ENCODE data around the gene AHNAK. TPM values are rescaled to one million over a fixed set of nuclear protein-coding genes. Genes with fewer than 3 reads are reported as not detected.

The AHNAK gene, protein sequence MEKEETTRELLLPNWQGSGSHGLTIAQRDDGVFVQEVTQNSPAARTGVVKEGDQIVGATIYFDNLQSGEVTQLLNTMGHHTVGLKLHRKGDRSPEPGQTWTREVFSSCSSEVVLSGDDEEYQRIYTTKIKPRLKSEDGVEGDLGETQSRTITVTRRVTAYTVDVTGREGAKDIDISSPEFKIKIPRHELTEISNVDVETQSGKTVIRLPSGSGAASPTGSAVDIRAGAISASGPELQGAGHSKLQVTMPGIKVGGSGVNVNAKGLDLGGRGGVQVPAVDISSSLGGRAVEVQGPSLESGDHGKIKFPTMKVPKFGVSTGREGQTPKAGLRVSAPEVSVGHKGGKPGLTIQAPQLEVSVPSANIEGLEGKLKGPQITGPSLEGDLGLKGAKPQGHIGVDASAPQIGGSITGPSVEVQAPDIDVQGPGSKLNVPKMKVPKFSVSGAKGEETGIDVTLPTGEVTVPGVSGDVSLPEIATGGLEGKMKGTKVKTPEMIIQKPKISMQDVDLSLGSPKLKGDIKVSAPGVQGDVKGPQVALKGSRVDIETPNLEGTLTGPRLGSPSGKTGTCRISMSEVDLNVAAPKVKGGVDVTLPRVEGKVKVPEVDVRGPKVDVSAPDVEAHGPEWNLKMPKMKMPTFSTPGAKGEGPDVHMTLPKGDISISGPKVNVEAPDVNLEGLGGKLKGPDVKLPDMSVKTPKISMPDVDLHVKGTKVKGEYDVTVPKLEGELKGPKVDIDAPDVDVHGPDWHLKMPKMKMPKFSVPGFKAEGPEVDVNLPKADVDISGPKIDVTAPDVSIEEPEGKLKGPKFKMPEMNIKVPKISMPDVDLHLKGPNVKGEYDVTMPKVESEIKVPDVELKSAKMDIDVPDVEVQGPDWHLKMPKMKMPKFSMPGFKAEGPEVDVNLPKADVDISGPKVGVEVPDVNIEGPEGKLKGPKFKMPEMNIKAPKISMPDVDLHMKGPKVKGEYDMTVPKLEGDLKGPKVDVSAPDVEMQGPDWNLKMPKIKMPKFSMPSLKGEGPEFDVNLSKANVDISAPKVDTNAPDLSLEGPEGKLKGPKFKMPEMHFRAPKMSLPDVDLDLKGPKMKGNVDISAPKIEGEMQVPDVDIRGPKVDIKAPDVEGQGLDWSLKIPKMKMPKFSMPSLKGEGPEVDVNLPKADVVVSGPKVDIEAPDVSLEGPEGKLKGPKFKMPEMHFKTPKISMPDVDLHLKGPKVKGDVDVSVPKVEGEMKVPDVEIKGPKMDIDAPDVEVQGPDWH (N-terminal part only)
- total RNA-seq (ENCODE audit: low replicate concordance) = 14.9 and 15.0 TPM in 2 replicates

DNA sequence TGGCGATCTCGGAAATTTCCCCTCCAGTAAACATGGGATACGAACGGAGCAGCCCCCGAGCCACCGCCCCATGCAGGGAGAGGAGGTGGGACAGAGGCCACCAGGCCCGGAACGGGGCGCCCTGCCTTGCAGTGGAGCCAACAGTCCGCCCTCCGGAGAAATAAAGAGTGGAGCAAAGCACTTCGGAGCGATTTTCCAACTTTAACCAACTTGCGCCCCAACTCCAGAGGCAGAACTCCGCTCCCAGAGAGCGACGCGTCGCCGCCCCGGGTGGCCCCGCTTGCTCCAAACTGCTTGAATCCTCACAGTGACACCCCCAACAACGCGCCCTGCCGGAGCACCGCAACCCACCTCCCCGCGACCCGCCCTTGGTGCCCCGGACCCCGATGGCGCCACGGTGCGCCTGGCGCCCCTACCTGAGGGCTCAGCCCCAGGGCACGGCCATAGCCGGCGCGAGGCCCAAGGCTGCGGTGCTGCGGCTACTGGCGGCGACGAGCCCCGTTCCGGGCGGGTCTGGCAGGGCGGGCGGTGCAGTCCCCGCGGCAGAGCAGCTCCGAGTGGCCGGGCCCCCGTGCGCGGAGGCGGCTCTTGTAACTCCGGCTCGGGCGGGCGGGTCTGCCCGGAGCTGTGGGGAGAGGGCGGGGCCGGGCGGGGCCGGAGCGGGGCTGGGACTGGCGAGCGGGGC, at the start of gene AHNAK:
Gene AHNAK (minus strand): TSS at position 563 of the 685 bp plus-strand sequence. CDS start 10,708 bp downstream, outside the sequence.
- Histone ChIP-seq H3K36me3 (no peaks in the 10 kb centered on the region), H3K27ac (no peak within 1 kb of the TSS), H3K9me3 (ENCODE audit: low read depth) (no peaks in the 10 kb centered on the region), H3F3A (ENCODE audit: low read depth) (peaks cover 43% of the 10 kb centered on the region), H3K9ac (no peak within 1 kb of the TSS), H4K20me1 (ENCODE audit: low read depth) (peaks cover 25% of the 10 kb centered on the region), H3K4me1 (peaks cover 26% of the 10 kb centered on the region), H3K4me3 (peak within 1 kb of the TSS; percentile 72), H3K79me2 (ENCODE audit: low read depth) (no peaks in the 10 kb centered on the region), H3K4me2 (peak within 1 kb of the TSS; percentile 98), H2AFZ (replicated peaks) (peak within 1 kb of the TSS; percentile 68), H3K27me3 (peaks cover 64% of the 10 kb centered on the region)
- TF ChIP-seq EZH2phosphoT487 (IDR thresholded peaks at IDR 0.05) (no peak), EZH2 (IDR thresholded peaks at IDR 0.05) (no peak)
- TF ChIP-seq, protein P1, sequence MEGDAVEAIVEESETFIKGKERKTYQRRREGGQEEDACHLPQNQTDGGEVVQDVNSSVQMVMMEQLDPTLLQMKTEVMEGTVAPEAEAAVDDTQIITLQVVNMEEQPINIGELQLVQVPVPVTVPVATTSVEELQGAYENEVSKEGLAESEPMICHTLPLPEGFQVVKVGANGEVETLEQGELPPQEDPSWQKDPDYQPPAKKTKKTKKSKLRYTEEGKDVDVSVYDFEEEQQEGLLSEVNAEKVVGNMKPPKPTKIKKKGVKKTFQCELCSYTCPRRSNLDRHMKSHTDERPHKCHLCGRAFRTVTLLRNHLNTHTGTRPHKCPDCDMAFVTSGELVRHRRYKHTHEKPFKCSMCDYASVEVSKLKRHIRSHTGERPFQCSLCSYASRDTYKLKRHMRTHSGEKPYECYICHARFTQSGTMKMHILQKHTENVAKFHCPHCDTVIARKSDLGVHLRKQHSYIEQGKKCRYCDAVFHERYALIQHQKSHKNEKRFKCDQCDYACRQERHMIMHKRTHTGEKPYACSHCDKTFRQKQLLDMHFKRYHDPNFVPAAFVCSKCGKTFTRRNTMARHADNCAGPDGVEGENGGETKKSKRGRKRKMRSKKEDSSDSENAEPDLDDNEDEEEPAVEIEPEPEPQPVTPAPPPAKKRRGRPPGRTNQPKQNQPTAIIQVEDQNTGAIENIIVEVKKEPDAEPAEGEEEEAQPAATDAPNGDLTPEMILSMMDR (IDR thresholded peaks at IDR 0.05) = no peak
- no peaks in the 10 kb centered on the region for H3K9me3 Mint-ChIP-seq
- H3K36me3 Mint-ChIP-seq = no peaks in the 10 kb centered on the region
- H3K4me3 Mint-ChIP-seq = peak within 1 kb of the TSS; percentile 92
- peak within 1 kb of the TSS; percentile 52 for H3K27ac Mint-ChIP-seq
- peaks cover 32% of the 10 kb centered on the region for H3K27me3 Mint-ChIP-seq (ENCODE audit: insufficient read depth, low read depth)
- peaks cover 68% of the 10 kb centered on the region for H3K4me1 Mint-ChIP-seq
- peak; percentile 86 for DNase-seq (ENCODE audit: low spot score)

DNA sequence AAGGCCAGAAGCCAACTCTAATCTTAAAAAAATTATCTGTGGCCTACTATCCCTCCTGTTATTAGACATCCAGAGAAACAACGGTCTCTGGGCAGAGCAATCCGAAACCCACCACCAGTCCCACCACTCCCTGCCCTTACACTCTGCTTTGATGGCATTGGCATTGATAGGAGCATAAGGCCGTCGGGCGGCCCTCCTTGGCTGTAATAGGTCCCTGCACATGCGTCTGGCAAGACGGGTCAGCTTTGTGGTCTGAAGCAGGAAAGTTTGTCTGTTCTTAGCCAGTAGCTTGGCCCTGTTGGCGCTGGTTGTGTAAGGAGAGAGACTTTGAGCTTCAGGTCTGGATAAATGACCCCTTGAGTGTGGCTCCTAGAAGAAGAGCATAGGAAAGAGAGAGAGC, 48.5 kb upstream of the AHNAK start:
- peaks cover 33% of the 10 kb centered on the region for H3K79me2 ChIP-seq (ENCODE audit: low read depth)
- no peaks in the 10 kb centered on the region for H3K9me3 ChIP-seq (ENCODE audit: low read depth)
- H3K36me3 Mint-ChIP-seq = peaks cover 33% of the 10 kb centered on the region
- no peak for DNase-seq (ENCODE audit: low spot score)
- H3K27me3 ChIP-seq = no peaks in the 10 kb centered on the region
- no peak overlapping the region for H3K27ac ChIP-seq
- no peaks in the 10 kb centered on the region for H3K9me3 Mint-ChIP-seq
- H3K4me3 Mint-ChIP-seq = peak overlapping the region; percentile 21
- no peak overlapping the region for H3K27ac Mint-ChIP-seq
- no peak overlapping the region for H3K4me3 ChIP-seq
- H4K20me1 ChIP-seq (ENCODE audit: low read depth) = peaks cover 29% of the 10 kb centered on the region
- H3K4me2 ChIP-seq = no peak overlapping the region
- H3K9ac ChIP-seq = no peak overlapping the region
- TF ChIP-seq EZH2 (IDR thresholded peaks at IDR 0.05) = no peak
- TF ChIP-seq, protein P1 (IDR thresholded peaks at IDR 0.05) = no peak
- TF ChIP-seq EZH2phosphoT487 (IDR thresholded peaks at IDR 0.05) = no peak
- no peak overlapping the region for H2AFZ ChIP-seq (replicated peaks)
- H3K36me3 ChIP-seq = no peaks in the 10 kb centered on the region
- peaks cover 15% of the 10 kb centered on the region for H3K4me1 ChIP-seq
- peaks cover 36% of the 10 kb centered on the region for H3K4me1 Mint-ChIP-seq
- H3F3A ChIP-seq (ENCODE audit: low read depth) = peaks cover 67% of the 10 kb centered on the region
- peaks cover 2% of the 10 kb centered on the region for H3K27me3 Mint-ChIP-seq (ENCODE audit: insufficient read depth, low read depth)
